ENCODE data around the gene NXT1.

- TF ChIP-seq EZH2 (IDR thresholded peaks at IDR 0.05) (no peak), POLR2AphosphoS5 (IDR thresholded peaks at IDR 0.05; ENCODE audit: borderline replicate concordance, low read depth, low read length) (no peak)
Measured at GRCh38 chr20:23331450-23332350, 18.9 kb upstream of the NXT1 start.

Data from SK-N-MC (cell line).